Non-pigmented ciliary epithelial cell (primary cell): Measurements from ENCODE around the gene CDH3.

Source experiments
- DNase-seq: peaks from one replicate; pipeline ENCODE4 v3.0.0-alpha.2; 2010; ENCODE audit warnings: low read depth

CDH3 gene

GRCh38 chr16:68652659-68653058 lies 7.5 kb downstream of the CDH3 start:
- DNase-seq = no peak

GRCh38 chr16:68655806-68656205 lies 10.7 kb downstream of the CDH3 start:
- DNase-seq = no peak

- DNase-seq = no peak
Observed at GRCh38 chr16:68656751-68657150, 11.6 kb downstream of the CDH3 start.

GRCh38 chr16:68658341-68658973 lies 13.3 kb downstream of the CDH3 start:
- DNase-seq = no peak

GRCh38 chr16:68658974-68659360 lies 13.9 kb downstream of the CDH3 start:
- no peak for DNase-seq

GRCh38 chr16:68659412-68660358 lies 14.6 kb downstream of the CDH3 start:
- no peak for DNase-seq

- DNase-seq = no peak
Observed at GRCh38 chr16:68660359-68660795, 15.3 kb downstream of the CDH3 start.

- no peak for DNase-seq
Observed at GRCh38 chr16:68662035-68662434, 16.9 kb downstream of the CDH3 start.

GRCh38 chr16:68664297-68664696 lies 19.2 kb downstream of the CDH3 start:
- DNase-seq = no peak

GRCh38 chr16:68665501-68665900 lies 20.4 kb downstream of the CDH3 start:
- no peak for DNase-seq

- DNase-seq = no peak
Observed at GRCh38 chr16:68668266-68668665, 23.2 kb downstream of the CDH3 start.

- DNase-seq = no peak
Observed at GRCh38 chr16:68676113-68676860, 31.2 kb downstream of the CDH3 start.

- no peak for DNase-seq
Observed at GRCh38 chr16:68681038-68681437, 35.9 kb downstream of the CDH3 start.

- DNase-seq = no peak
Observed at GRCh38 chr16:68685685-68686478, 40.8 kb downstream of the CDH3 start.

- DNase-seq = no peak
Observed at GRCh38 chr16:68686905-68687304, 41.8 kb downstream of the CDH3 start.

- no peak for DNase-seq
Observed at GRCh38 chr16:68689921-68690320, 44.8 kb downstream of the CDH3 start.

- DNase-seq = no peak
Observed at GRCh38 chr16:68695575-68695974, 50.5 kb downstream of the CDH3 start.

- no peak for DNase-seq
Observed at GRCh38 chr16:68696514-68696913, 51.4 kb downstream of the CDH3 start.

GRCh38 chr16:68698091-68698490 lies 53.0 kb downstream of the CDH3 start:
- DNase-seq = no peak

GRCh38 chr16:68700120-68700519 lies 55.0 kb downstream of the CDH3 start:
- DNase-seq = peak; percentile 1

- DNase-seq = no peak
Observed at GRCh38 chr16:68700831-68701230, 55.7 kb downstream of the CDH3 start.
